HPDE6-E6E7 (cell line): ENCODE results near the gene GLB1L3.

Experiments
- DNase-seq: peaks from one replicate; pipeline ENCODE4 v3.0.0; 2011; ENCODE audit warnings: missing footprints; ENCODE audit errors: extremely low spot score

Gene GLB1L3

GRCh38 chr11:134275534-134276395 is at the start of gene GLB1L3:
TSS of gene GLB1L3 (plus strand) at chr11:134276379. CDS start at chr11:134276741, 362 bp downstream.
- peak; percentile 38 for DNase-seq

- DNase-seq = no peak
Measured at GRCh38 chr11:134226806-134227325, 49.3 kb upstream of the GLB1L3 start.

GRCh38 chr11:134228625-134229024 is 47.6 kb upstream of the GLB1L3 start:
- no peak for DNase-seq

- no peak for DNase-seq
Measured at GRCh38 chr11:134229126-134229790, 46.9 kb upstream of the GLB1L3 start.

- DNase-seq = no peak
Measured at GRCh38 chr11:134230339-134230738, 45.8 kb upstream of the GLB1L3 start.

- no peak for DNase-seq
Measured at GRCh38 chr11:134231958-134232659, 44.1 kb upstream of the GLB1L3 start.

- DNase-seq = no peak
Measured at GRCh38 chr11:134233729-134234179, 42.4 kb upstream of the GLB1L3 start.

GRCh38 chr11:134235399-134235798 is 40.8 kb upstream of the GLB1L3 start:
- DNase-seq = no peak

- no peak for DNase-seq
Measured at GRCh38 chr11:134236834-134237556, 39.2 kb upstream of the GLB1L3 start.

GRCh38 chr11:134237557-134237922 is 38.6 kb upstream of the GLB1L3 start:
- no peak for DNase-seq

- no peak for DNase-seq
Measured at GRCh38 chr11:134238956-134239355, 37.2 kb upstream of the GLB1L3 start.

- no peak for DNase-seq
Measured at GRCh38 chr11:134240592-134240991, 35.6 kb upstream of the GLB1L3 start.

- no peak for DNase-seq
Measured at GRCh38 chr11:134242376-134242775, 33.8 kb upstream of the GLB1L3 start.

- no peak for DNase-seq
Measured at GRCh38 chr11:134243913-134244312, 32.3 kb upstream of the GLB1L3 start.

GRCh38 chr11:134244593-134244992 is 31.6 kb upstream of the GLB1L3 start:
- peak; percentile 19 for DNase-seq

- no peak for DNase-seq
Measured at GRCh38 chr11:134245434-134245833, 30.7 kb upstream of the GLB1L3 start.

GRCh38 chr11:134246100-134246499 is 30.1 kb upstream of the GLB1L3 start:
- DNase-seq = no peak

- no peak for DNase-seq
Measured at GRCh38 chr11:134246678-134247077, 29.5 kb upstream of the GLB1L3 start.

GRCh38 chr11:134248910-134249480 is 27.2 kb upstream of the GLB1L3 start:
- no peak for DNase-seq

GRCh38 chr11:134250246-134250645 is 25.9 kb upstream of the GLB1L3 start:
- no peak for DNase-seq

GRCh38 chr11:134250675-134251074 is 25.5 kb upstream of the GLB1L3 start:
- no peak for DNase-seq
